ENCODE results near the gene AIFM2. TPM values are rescaled to one million over a fixed set of nuclear protein-coding genes. Genes with fewer than 3 reads are reported as not detected.

The AIFM2 gene
- total RNA-seq, 1 experiment from 2014 or later: 31.1 TPM

GRCh38 chr10:70125918-70126552 lies 6.6 kb downstream of the AIFM2 start:
- Mint-ChIP-seq H3K9me3 (ENCODE audit: unreplicated experiment) (no peaks in the 10 kb centered on the region), H3K4me1 (ENCODE audit: low read depth, unreplicated experiment) (peaks cover 6% of the 10 kb centered on the region), H3K27ac (ENCODE audit: unreplicated experiment) (no peak overlapping the region), H3K4me3 (ENCODE audit: unreplicated experiment) (no peak overlapping the region), H3K27me3 (ENCODE audit: insufficient read depth, unreplicated experiment) (no peaks in the 10 kb centered on the region), H3K36me3 (ENCODE audit: insufficient read depth, unreplicated experiment) (no peaks in the 10 kb centered on the region)
- no TSS peak for BruUV-seq (replicated peaks)
- TF ChIP-seq CTCF (IDR thresholded peaks at IDR 0.05; ENCODE audit: insufficient read depth in 1 of 2, low read depth in 1 of 2, low read length in 1 of 2, severe bottlenecking in 1 of 2, unreplicated experiment in 1 of 2): no peak
- no peak for DNase-seq
- peaks cover 7% of the 10 kb centered on the region for H3K4me1 ChIP-seq
- H3K36me3 ChIP-seq (ENCODE audit: control insufficient read depth, insufficient read depth, low read length): peaks cover 7% of the 10 kb centered on the region; the same call in 1 of the 2 replicates
- no peak overlapping the region for H3K4me3 ChIP-seq (ENCODE audit: low read depth, low read length)
- intact Hi-C loops (cut with micrococcal nuclease; ENCODE audit: unreplicated experiment): no loop called here
- ChIA-PET CTCF (interaction anchor here (2.1 kb wide), 1 partner anchor 10 kb away, joined by 10 read pairs; no protein-coding TSS in a partner anchor), POLR2A (no interaction called here)
- H3K27me3 ChIP-seq (replicated peaks; ENCODE audit: control insufficient read depth, insufficient read depth, low read length): no peaks in the 10 kb centered on the region
- H3K9me3 ChIP-seq: no peaks in the 10 kb centered on the region

GRCh38 chr10:70124918-70125317 lies 7.7 kb downstream of the AIFM2 start:
- H3K4me3 Mint-ChIP-seq (ENCODE audit: unreplicated experiment): no peak overlapping the region
- H3K27me3 ChIP-seq (replicated peaks; ENCODE audit: control insufficient read depth, insufficient read depth, low read length): no peaks in the 10 kb centered on the region
- no TSS peak for BruUV-seq (replicated peaks)
- intact Hi-C loops (cut with micrococcal nuclease; ENCODE audit: unreplicated experiment): no loop called here
- CTCF ChIA-PET: interaction anchor here (0.6 kb wide), 1 partner anchor 239 kb away, joined by 3 read pairs; no protein-coding TSS in a partner anchor
- POLR2A ChIA-PET: interaction anchor here (0.6 kb wide), 1 partner anchor 14 kb away, joined by 4 read pairs; no protein-coding TSS in a partner anchor
- no peaks in the 10 kb centered on the region for H3K4me1 ChIP-seq
- H3K4me3 ChIP-seq (ENCODE audit: low read depth, low read length): no peak overlapping the region
- no peaks in the 10 kb centered on the region for H3K4me1 Mint-ChIP-seq (ENCODE audit: low read depth, unreplicated experiment)
- H3K9me3 Mint-ChIP-seq (ENCODE audit: unreplicated experiment): no peaks in the 10 kb centered on the region
- no peaks in the 10 kb centered on the region for H3K36me3 Mint-ChIP-seq (ENCODE audit: insufficient read depth, unreplicated experiment)
- no peaks in the 10 kb centered on the region for H3K27me3 Mint-ChIP-seq (ENCODE audit: insufficient read depth, unreplicated experiment)
- H3K9me3 ChIP-seq: no peaks in the 10 kb centered on the region
- H3K36me3 ChIP-seq (ENCODE audit: control insufficient read depth, insufficient read depth, low read length): peaks cover 7% of the 10 kb centered on the region; the same call in 1 of the 2 replicates
- no peak for DNase-seq
- no peak for TF ChIP-seq CTCF (IDR thresholded peaks at IDR 0.05; ENCODE audit: insufficient read depth in 1 of 2, low read depth in 1 of 2, low read length in 1 of 2, severe bottlenecking in 1 of 2, unreplicated experiment in 1 of 2)
- H3K27ac Mint-ChIP-seq (ENCODE audit: unreplicated experiment): no peak overlapping the region

- Mint-ChIP-seq H3K27me3 (ENCODE audit: insufficient read depth, unreplicated experiment) (no peaks in the 10 kb centered on the region), H3K4me3 (ENCODE audit: unreplicated experiment) (no peak overlapping the region), H3K4me1 (ENCODE audit: low read depth, unreplicated experiment) (no peaks in the 10 kb centered on the region), H3K9me3 (ENCODE audit: unreplicated experiment) (no peaks in the 10 kb centered on the region), H3K27ac (ENCODE audit: unreplicated experiment) (no peak overlapping the region), H3K36me3 (ENCODE audit: insufficient read depth, unreplicated experiment) (no peaks in the 10 kb centered on the region)
- CTCF ChIA-PET: no interaction called here
- H3K27me3 ChIP-seq (replicated peaks; ENCODE audit: control insufficient read depth, insufficient read depth, low read length): no peaks in the 10 kb centered on the region
- intact Hi-C loops (cut with micrococcal nuclease; ENCODE audit: unreplicated experiment): no loop called here
- H3K4me3 ChIP-seq (ENCODE audit: low read depth, low read length): no peak overlapping the region
- no peak for TF ChIP-seq CTCF (IDR thresholded peaks at IDR 0.05; ENCODE audit: insufficient read depth in 1 of 2, low read depth in 1 of 2, low read length in 1 of 2, severe bottlenecking in 1 of 2, unreplicated experiment in 1 of 2)
- no peaks in the 10 kb centered on the region for H3K4me1 ChIP-seq
- POLR2A ChIA-PET: interaction anchor here (0.6 kb wide), 1 partner anchor 14 kb away, joined by 4 read pairs; no protein-coding TSS in a partner anchor
- BruUV-seq (replicated peaks): no TSS peak
- no peak for DNase-seq
- peaks cover 7% of the 10 kb centered on the region; the same call in 1 of the 2 replicates for H3K36me3 ChIP-seq (ENCODE audit: control insufficient read depth, insufficient read depth, low read length)
- H3K9me3 ChIP-seq: no peaks in the 10 kb centered on the region
Measured at GRCh38 chr10:70124415-70124814, 8.2 kb downstream of the AIFM2 start.

Data from Caco-2 (cell line).